Immature natural killer cell (primary cell): ENCODE measurements around the gene HTR3A. TPM values are rescaled to one million over a fixed set of nuclear protein-coding genes. Genes with fewer than 3 reads are reported as not detected.

Experiments used
- DNase-seq, 3 donors: peaks; one replicate each; pipeline ENCODE4 v3.0.0; 2022; ENCODE audit warnings: mixed read lengths in 1 of 3
- H3K27ac Mint-ChIP-seq, 6 donors: one replicate each; pipeline ENCODE4 v1.8.0; 2020; ENCODE audit warnings: mixed read lengths in 6 of 6, mild to moderate bottlenecking in 5 of 6, inconsistent platforms in 4 of 6, moderate library complexity in 3 of 6
- H3K27me3 Mint-ChIP-seq, 3 donors: one replicate each; pipeline ENCODE4 v1.8.0; 2020 to 2021; ENCODE audit warnings: low read depth in 3 of 3, mild to moderate bottlenecking in 3 of 3, mixed read lengths in 3 of 3, moderate library complexity in 3 of 3, inconsistent platforms in 1 of 3
- H3K36me3 Mint-ChIP-seq, 3 donors: one replicate each; pipeline ENCODE4 v1.8.0; 2020; ENCODE audit warnings: mixed read lengths in 3 of 3, inconsistent platforms in 2 of 3, mild to moderate bottlenecking in 2 of 3
- H3K4me1 Mint-ChIP-seq, 2 donors: one replicate each; pipeline ENCODE4 v1.8.0; 2020; ENCODE audit warnings: inconsistent platforms in 2 of 2, mild to moderate bottlenecking in 2 of 2, mixed read lengths in 2 of 2, moderate library complexity in 1 of 2
- H3K4me3 Mint-ChIP-seq, 5 donors: one replicate each; pipeline ENCODE4 v1.8.0; 2020; ENCODE audit warnings: mild to moderate bottlenecking in 5 of 5, mixed read lengths in 5 of 5, inconsistent platforms in 3 of 5, moderate library complexity in 3 of 5
- H3K9me3 Mint-ChIP-seq, 6 donors: one replicate each; pipeline ENCODE4 v1.8.0; 2020; ENCODE audit warnings: mild to moderate bottlenecking in 6 of 6, mixed read lengths in 6 of 6, inconsistent platforms in 4 of 6, moderate library complexity in 3 of 6
- polyA plus RNA-seq, 3 donors: library from polyadenylated mRNA; unstranded; fragments of 300-500 nt; fragmentation: Illumina TruSeq; gene quantifications; one replicate each; pipeline ENCODE4 v1.2.3, GENCODE V29; 2021

Gene HTR3A
- polyA plus RNA-seq, 3 donors from 2014 or later, result not detected

GRCh38 chr11:113989381-113989780, 14.5 kb downstream of the HTR3A start:
- Mint-ChIP-seq H3K27me3 (peaks cover 0 to 23% (median 7%) of the 10 kb centered on the region in 3 donors), H3K27ac (no peak overlapping the region), H3K4me1 (no peaks in the 10 kb centered on the region), H3K36me3 (no peaks in the 10 kb centered on the region), H3K9me3 (no peaks in the 10 kb centered on the region), H3K4me3 (no peak overlapping the region)
- DNase-seq, result no peak

GRCh38 chr11:113989916-113990315, 15.0 kb downstream of the HTR3A start:
- H3K4me1 Mint-ChIP-seq, result no peaks in the 10 kb centered on the region

GRCh38 chr11:113991170-113991569, 16.3 kb downstream of the HTR3A start:
- H3K9me3 Mint-ChIP-seq, result no peaks in the 10 kb centered on the region
- no peak for DNase-seq
- H3K4me3 Mint-ChIP-seq, result no peak overlapping the region
- no peaks in the 10 kb centered on the region for H3K36me3 Mint-ChIP-seq
- no peaks in the 10 kb centered on the region for H3K4me1 Mint-ChIP-seq
- peaks cover 3 to 31% (median 4%) of the 10 kb centered on the region in 3 donors for H3K27me3 Mint-ChIP-seq
- H3K27ac Mint-ChIP-seq, result no peak overlapping the region

More at GRCh38 chr11:113989916-113990315, 15.0 kb downstream of the HTR3A start:
- Mint-ChIP-seq H3K36me3 (no peaks in the 10 kb centered on the region), H3K27ac (no peak overlapping the region), H3K4me3 (no peak overlapping the region), H3K27me3 (peaks cover 3 to 27% (median 7%) of the 10 kb centered on the region in 3 donors), H3K9me3 (no peaks in the 10 kb centered on the region)
- DNase-seq, result no peak

GRCh38 chr11:113991718-113992458, 17.0 kb downstream of the HTR3A start:
- no peak overlapping the region for H3K4me3 Mint-ChIP-seq
- DNase-seq, result no peak
- H3K27ac Mint-ChIP-seq, result no peak overlapping the region
- H3K9me3 Mint-ChIP-seq, result no peaks in the 10 kb centered on the region
- no peaks in the 10 kb centered on the region for H3K4me1 Mint-ChIP-seq
- H3K27me3 Mint-ChIP-seq, result peaks cover 3 to 27% (median 3%) of the 10 kb centered on the region in 3 donors
- H3K36me3 Mint-ChIP-seq, result no peaks in the 10 kb centered on the region

GRCh38 chr11:113992459-113993110, 17.7 kb downstream of the HTR3A start:
- Mint-ChIP-seq H3K4me3 (no peak overlapping the region), H3K27me3 (peaks cover 3 to 33% (median 3%) of the 10 kb centered on the region in 3 donors), H3K9me3 (no peaks in the 10 kb centered on the region), H3K4me1 (no peaks in the 10 kb centered on the region), H3K27ac (no peak overlapping the region), H3K36me3 (no peaks in the 10 kb centered on the region)
- DNase-seq, result no peak

- H3K4me1 Mint-ChIP-seq, result no peaks in the 10 kb centered on the region
- peak; percentile 8 to 31 (median 11) for DNase-seq
- H3K27ac Mint-ChIP-seq, result no peak overlapping the region
- peaks cover 3 to 24% (median 3%) of the 10 kb centered on the region in 3 donors for H3K27me3 Mint-ChIP-seq
- no peaks in the 10 kb centered on the region for H3K36me3 Mint-ChIP-seq
- no peaks in the 10 kb centered on the region for H3K9me3 Mint-ChIP-seq
- H3K4me3 Mint-ChIP-seq, result no peak overlapping the region
Measured at GRCh38 chr11:113994077-113994954, 19.4 kb downstream of the HTR3A start.

- Mint-ChIP-seq H3K36me3 (no peaks in the 10 kb centered on the region), H3K27me3 (peaks cover 2 to 17% (median 3%) of the 10 kb centered on the region in 3 donors), H3K9me3 (no peaks in the 10 kb centered on the region), H3K4me3 (no peak overlapping the region), H3K4me1 (no peaks in the 10 kb centered on the region), H3K27ac (no peak overlapping the region)
- no peak for DNase-seq
Measured at GRCh38 chr11:113997473-113997872, 22.6 kb downstream of the HTR3A start.

- Mint-ChIP-seq H3K9me3 (no peaks in the 10 kb centered on the region), H3K4me3 (no peak overlapping the region), H3K36me3 (no peaks in the 10 kb centered on the region), H3K4me1 (no peaks in the 10 kb centered on the region), H3K27me3 (peaks cover 2 to 15% (median 3%) of the 10 kb centered on the region in 3 donors), H3K27ac (no peak overlapping the region)
- no peak for DNase-seq
Measured at GRCh38 chr11:113998574-113998973, 23.7 kb downstream of the HTR3A start.

- Mint-ChIP-seq H3K27me3 (peaks cover 0 to 9% (median 5%) of the 10 kb centered on the region in 3 donors), H3K36me3 (no peaks in the 10 kb centered on the region), H3K4me3 (no peak overlapping the region), H3K9me3 (no peaks in the 10 kb centered on the region), H3K27ac (no peak overlapping the region), H3K4me1 (no peaks in the 10 kb centered on the region)
- no peak for DNase-seq
Measured at GRCh38 chr11:114000526-114000925, 25.6 kb downstream of the HTR3A start.

GRCh38 chr11:114001416-114001815, 26.5 kb downstream of the HTR3A start:
- H3K4me3 Mint-ChIP-seq, result no peak overlapping the region
- no peaks in the 10 kb centered on the region for H3K36me3 Mint-ChIP-seq
- peaks cover 0 to 7% (median 5%) of the 10 kb centered on the region in 3 donors for H3K27me3 Mint-ChIP-seq
- H3K4me1 Mint-ChIP-seq, result no peaks in the 10 kb centered on the region
- H3K9me3 Mint-ChIP-seq, result no peaks in the 10 kb centered on the region
- no peak for DNase-seq
- no peak overlapping the region for H3K27ac Mint-ChIP-seq

GRCh38 chr11:114008331-114008730, 33.4 kb downstream of the HTR3A start:
- no peaks in the 10 kb centered on the region for H3K9me3 Mint-ChIP-seq
- peaks cover 0 to 8% (median 3%) of the 10 kb centered on the region in 3 donors for H3K27me3 Mint-ChIP-seq
- DNase-seq, result no peak
- no peaks in the 10 kb centered on the region for H3K36me3 Mint-ChIP-seq
- no peak overlapping the region for H3K27ac Mint-ChIP-seq
- H3K4me3 Mint-ChIP-seq, result no peak overlapping the region
- peaks cover 5 to 13% of the 10 kb centered on the region in 2 donors for H3K4me1 Mint-ChIP-seq

GRCh38 chr11:114010931-114011330, 36.0 kb downstream of the HTR3A start:
- peaks cover 5 to 13% of the 10 kb centered on the region in 2 donors for H3K4me1 Mint-ChIP-seq
- peaks cover 3 to 4% (median 3%) of the 10 kb centered on the region in 3 donors for H3K27me3 Mint-ChIP-seq
- no peaks in the 10 kb centered on the region for H3K36me3 Mint-ChIP-seq
- DNase-seq, result no peak
- H3K4me3 Mint-ChIP-seq, result no peak overlapping the region
- no peaks in the 10 kb centered on the region for H3K9me3 Mint-ChIP-seq
- no peak overlapping the region for H3K27ac Mint-ChIP-seq

GRCh38 chr11:114011443-114011842, 36.5 kb downstream of the HTR3A start:
- H3K9me3 Mint-ChIP-seq, result no peaks in the 10 kb centered on the region
- H3K36me3 Mint-ChIP-seq, result no peaks in the 10 kb centered on the region
- no peak overlapping the region for H3K4me3 Mint-ChIP-seq
- H3K4me1 Mint-ChIP-seq, result peaks cover 5 to 13% of the 10 kb centered on the region in 2 donors
- DNase-seq, result no peak
- H3K27ac Mint-ChIP-seq, result no peak overlapping the region
- H3K27me3 Mint-ChIP-seq, result peaks cover 3 to 4% (median 3%) of the 10 kb centered on the region in 3 donors

- Mint-ChIP-seq H3K27ac (no peak overlapping the region), H3K4me1 (no peaks in the 10 kb centered on the region), H3K27me3 (peaks cover 0 to 6% (median 3%) of the 10 kb centered on the region in 3 donors), H3K9me3 (no peaks in the 10 kb centered on the region), H3K4me3 (no peak overlapping the region), H3K36me3 (no peaks in the 10 kb centered on the region)
- no peak for DNase-seq
Measured at GRCh38 chr11:114015117-114015516, 40.2 kb downstream of the HTR3A start.
